ENCODE measurements around the gene ABRACL.

GRCh38 chr6:139079018-139079417, 50.5 kb downstream of the ABRACL start:
- no peak for TF ChIP-seq CTCF (IDR thresholded peaks at IDR 0.05 in 4 of 5, conservative IDR thresholded peaks at IDR 0.05 in 1 of 5)
- TF ChIP-seq POLR2A (IDR thresholded peaks at IDR 0.05) = no peak
